HT1080 (cell line): ENCODE data around the gene FEZ2. TPM values are rescaled to one million over a fixed set of nuclear protein-coding genes. Genes with fewer than 3 reads are reported as not detected.

Experiments
- DNase-seq: peaks from one replicate; pipeline ENCODE4 v3.0.0-alpha.2; 2015; ENCODE audit warnings: low read depth
- total RNA-seq: library from RNA; depleted of rRNA; stranded (reverse); fragments of >200 nt; shearing (Covaris generic); gene quantifications from 2 replicates; pipeline ENCODE4 v1.2.3, GENCODE V29; 2014; rRNA removed

The FEZ2 gene
- total RNA-seq, 1 experiment from 2014 or later, result 39.3 TPM

GRCh38 chr2:36534275-36534799 is 63.6 kb downstream of the FEZ2 start:
- no peak for DNase-seq

GRCh38 chr2:36530983-36531354 is 67.0 kb downstream of the FEZ2 start:
- DNase-seq, result no peak

- peak; percentile 25 for DNase-seq
Observed at GRCh38 chr2:36530178-36530982, 67.6 kb downstream of the FEZ2 start.

- DNase-seq, result no peak
Observed at GRCh38 chr2:36528766-36529392, 69.1 kb downstream of the FEZ2 start.

- no peak for DNase-seq
Observed at GRCh38 chr2:36528274-36528673, 69.7 kb downstream of the FEZ2 start.

- no peak for DNase-seq
Observed at GRCh38 chr2:36526226-36526625, 71.7 kb downstream of the FEZ2 start.

- no peak for DNase-seq
Observed at GRCh38 chr2:36525245-36525644, 72.7 kb downstream of the FEZ2 start.

- DNase-seq, result no peak
Observed at GRCh38 chr2:36523153-36523552, 74.8 kb downstream of the FEZ2 start.

- DNase-seq, result no peak
Observed at GRCh38 chr2:36520431-36520830, 77.5 kb downstream of the FEZ2 start.

- no peak for DNase-seq
Observed at GRCh38 chr2:36516136-36516870, 81.7 kb downstream of the FEZ2 start.

GRCh38 chr2:36515538-36515937 is 82.4 kb downstream of the FEZ2 start:
- DNase-seq, result no peak

GRCh38 chr2:36513661-36514060 is 84.3 kb downstream of the FEZ2 start:
- DNase-seq, result no peak

GRCh38 chr2:36512705-36513104 is 85.3 kb downstream of the FEZ2 start:
- DNase-seq, result no peak

- no peak for DNase-seq
Observed at GRCh38 chr2:36511858-36512603, 85.9 kb downstream of the FEZ2 start.

GRCh38 chr2:36509075-36509474 is 88.9 kb downstream of the FEZ2 start:
- no peak for DNase-seq

GRCh38 chr2:36507408-36507812 is 90.6 kb downstream of the FEZ2 start:
- peak; percentile 60 for DNase-seq

Other genes with a start within 250 kb of the FEZ2 start
- gene CRIM1, start 242.4 kb downstream of the FEZ2 start, total RNA-seq, result 113 and 135 TPM in 2 replicates
- gene VIT, start 98.5 kb upstream of the FEZ2 start, total RNA-seq, result not detected in 2 replicates